SK-N-SH treated with all-trans-retinoic acid at 6 μM for 48 hours (cell line): ENCODE data around the gene COL21A1.

Experiments
- ARNTL ChIP-seq: fragments of 450-650 bp; formaldehyde crosslinking; IDR thresholded peaks from 2 replicates; pipeline ENCODE4 v1.5.0; 2020; ENCODE audit warnings: low read depth, mild to moderate bottlenecking, moderate library complexity, borderline replicate concordance
- BACH2 ChIP-seq: fragments of 250-450 bp; sonication (Bioruptor Pico); IDR thresholded peaks from 2 replicates; pipeline ENCODE4 v1.9.0; 2021; ENCODE audit warnings: mild to moderate bottlenecking, borderline replicate concordance
- CSDC2 ChIP-seq: fragments of 250-450 bp; sonication (Bioruptor Pico); IDR thresholded peaks from 2 replicates; pipeline ENCODE4 v1.5.0; 2020; ENCODE audit warnings: mild to moderate bottlenecking, moderate library complexity
- PPARA ChIP-seq: fragments of 250-450 bp; sonication (Bioruptor Pico); IDR thresholded peaks from 2 replicates; pipeline ENCODE4 v1.5.0; 2020; ENCODE audit warnings: mild to moderate bottlenecking, borderline replicate concordance
- RARB ChIP-seq: fragments of 250-450 bp; sonication (Bioruptor Pico); IDR thresholded peaks from 2 replicates; pipeline ENCODE4 v1.8.0; 2021; ENCODE audit warnings: mild to moderate bottlenecking, moderate library complexity
- ZFP3 ChIP-seq: fragments of 250-450 bp; sonication (Bioruptor Pico); IDR thresholded peaks from 2 replicates; pipeline ENCODE4 v1.5.0; 2020; ENCODE audit warnings: mild to moderate bottlenecking, moderate library complexity
- ZFP30 ChIP-seq: fragments of 450-650 bp; formaldehyde crosslinking; IDR thresholded peaks from 2 replicates; pipeline ENCODE4 v1.5.0; 2022; ENCODE audit warnings: mild to moderate bottlenecking, moderate library complexity
- ZNF565 ChIP-seq: fragments of 450-650 bp; formaldehyde crosslinking; conservative IDR thresholded peaks from 2 replicates; pipeline ENCODE4 v1.5.0; 2020; ENCODE audit warnings: low read depth, mild to moderate bottlenecking, moderate library complexity
- TF ChIP-seq, protein P1 (sequence below): fragments of 250-450 bp; sonication (Bioruptor Pico); IDR thresholded peaks from 2 replicates; pipeline ENCODE4 v1.8.0; 2020; ENCODE audit warnings: mild to moderate bottlenecking, moderate library complexity, borderline replicate concordance

DNA sequence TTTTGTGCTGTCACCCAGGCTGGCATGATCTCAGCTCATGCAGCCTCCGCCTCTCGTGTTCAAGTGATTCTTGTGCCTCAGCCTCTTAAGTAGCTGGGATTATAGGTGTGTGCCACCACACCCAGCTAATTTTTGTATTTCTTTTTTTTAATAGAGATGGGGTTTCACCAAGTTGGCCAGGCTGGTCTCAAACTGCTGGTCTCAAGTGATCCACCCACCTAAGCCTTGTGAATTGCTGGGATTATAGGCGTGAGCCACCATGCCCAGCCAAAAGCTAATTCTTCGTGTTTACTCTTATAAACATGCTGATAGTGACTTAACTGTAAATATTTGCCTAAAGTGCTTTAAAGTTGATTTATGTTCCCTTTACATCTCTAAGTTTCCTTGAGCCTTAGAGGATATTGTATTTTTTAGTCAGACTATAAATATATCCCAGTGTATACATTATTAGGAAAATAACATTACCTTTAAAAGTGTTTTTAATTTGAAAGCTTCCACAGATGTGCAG is 91.7 kb downstream of the COL21A1 start:
- TF ChIP-seq ZNF565 (CRISPR knock-in tag): no peak
- no peak for TF ChIP-seq ZFP3
- TF ChIP-seq ZFP30 (CRISPR knock-in tag): no peak
- TF ChIP-seq ARNTL (CRISPR knock-in tag): no peak
- TF ChIP-seq BACH2 (CRISPR knock-in tag): no peak
- no peak for TF ChIP-seq CSDC2 (CRISPR knock-in tag)
- TF ChIP-seq, protein P1, sequence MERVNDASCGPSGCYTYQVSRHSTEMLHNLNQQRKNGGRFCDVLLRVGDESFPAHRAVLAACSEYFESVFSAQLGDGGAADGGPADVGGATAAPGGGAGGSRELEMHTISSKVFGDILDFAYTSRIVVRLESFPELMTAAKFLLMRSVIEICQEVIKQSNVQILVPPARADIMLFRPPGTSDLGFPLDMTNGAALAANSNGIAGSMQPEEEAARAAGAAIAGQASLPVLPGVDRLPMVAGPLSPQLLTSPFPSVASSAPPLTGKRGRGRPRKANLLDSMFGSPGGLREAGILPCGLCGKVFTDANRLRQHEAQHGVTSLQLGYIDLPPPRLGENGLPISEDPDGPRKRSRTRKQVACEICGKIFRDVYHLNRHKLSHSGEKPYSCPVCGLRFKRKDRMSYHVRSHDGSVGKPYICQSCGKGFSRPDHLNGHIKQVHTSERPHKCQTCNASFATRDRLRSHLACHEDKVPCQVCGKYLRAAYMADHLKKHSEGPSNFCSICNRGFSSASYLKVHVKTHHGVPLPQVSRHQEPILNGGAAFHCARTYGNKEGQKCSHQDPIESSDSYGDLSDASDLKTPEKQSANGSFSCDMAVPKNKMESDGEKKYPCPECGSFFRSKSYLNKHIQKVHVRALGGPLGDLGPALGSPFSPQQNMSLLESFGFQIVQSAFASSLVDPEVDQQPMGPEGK (CRISPR knock-in tag): no peak
- TF ChIP-seq RARB (CRISPR knock-in tag): no peak
- no peak for TF ChIP-seq PPARA (CRISPR knock-in tag)
